ENCODE results near the gene CEP350.

GRCh38 chr1:179921472-179921871 is 33.1 kb upstream of the CEP350 start:
- TF ChIP-seq CTCF (IDR thresholded peaks at IDR 0.05) (no peak), POLR2A (IDR thresholded peaks at IDR 0.05) (no peak), POLR2AphosphoS5 (IDR thresholded peaks at IDR 0.05) (no peak)

All from breast epithelium (tissue), 3 donors.